PC-3 (cell line): ENCODE results near the gene FH. TPM values are rescaled to one million over a fixed set of nuclear protein-coding genes. Genes with fewer than 3 reads are reported as not detected.

Source experiments
- ATAC-seq: fragments of 200-7000 bp; cut with Tn5 transposase; 2 replicates; pipeline ENCODE4 v1.9.1; 2020; ENCODE audit warnings: mild to moderate bottlenecking, moderate library complexity
- BruUV-seq: library from RNA; stranded (reverse); fragments of 400-500 nt; replicated peaks from 2 replicates; lab custom pipeline; 2021; lab: Mats Ljungman, UMichigan
- CTCF ChIA-PET: fragments of 300-600 bp; sonication (Branson Sonifier 250); formaldehyde crosslinking; loops from one replicate; lab custom pipeline; 2022; ENCODE audit warnings: antibody characterized with exemption; lab: Charles Lee
- POLR2A ChIA-PET: fragments of 300-600 bp; sonication (Branson Sonifier 250); formaldehyde crosslinking; loops from one replicate; lab custom pipeline; 2022; ENCODE audit warnings: antibody characterized with exemption; ENCODE audit not compliant: unreplicated experiment; lab: Charles Lee
- DNase-seq: peaks from one replicate; pipeline ENCODE4 v3.0.0-alpha.2; 2015
- H2AFZ ChIP-seq: fragments of 300-600 bp; sonication (generic); 2 replicates; pipeline ENCODE4 v1.6.0; 2016; ENCODE audit warnings: antibody characterized with exemption, low read length
- H3F3A ChIP-seq: fragments of 300-600 bp; sonication (generic); one replicate; pipeline ENCODE4 v1.6.0; 2017; ENCODE audit warnings: antibody characterized with exemption, low read length, control low read depth, mild to moderate bottlenecking; ENCODE audit not compliant: unreplicated experiment
- H3K27ac ChIP-seq: fragments of 300-600 bp; sonication (generic); 2 replicates; pipeline ENCODE4 v1.5.1; 2016; ENCODE audit warnings: mild to moderate bottlenecking, low read length
- H3K27me3 ChIP-seq: fragments of 300-600 bp; sonication (generic); 2 replicates; pipeline ENCODE4 v1.6.1; 2016; ENCODE audit warnings: low read length, mixed read lengths
- H3K36me3 ChIP-seq: fragments of 300-600 bp; sonication (generic); 2 replicates; pipeline ENCODE4 v1.6.1; 2016; ENCODE audit warnings: low read depth, mixed run types, low read length, mixed read lengths
- H3K4me1 ChIP-seq: fragments of 300-600 bp; sonication (generic); 2 replicates; pipeline ENCODE4 v1.5.1; 2016; ENCODE audit warnings: low read length; ENCODE audit not compliant: insufficient read depth
- H3K4me2 ChIP-seq: fragments of 300-600 bp; sonication (generic); 2 replicates; pipeline ENCODE4 v1.6.0; 2016; ENCODE audit warnings: low read length
- H3K4me3 ChIP-seq: fragments of 300-600 bp; sonication (generic); 2 replicates; pipeline ENCODE4 v1.5.1; 2016; ENCODE audit warnings: mild to moderate bottlenecking, low read length, mixed read lengths
- H3K79me2 ChIP-seq: fragments of 300-600 bp; sonication (generic); 2 replicates; pipeline ENCODE4 v1.6.1; 2017; ENCODE audit warnings: low read length, mixed read lengths
- H3K9ac ChIP-seq: fragments of 300-600 bp; sonication (generic); 2 replicates; pipeline ENCODE4 v1.6.0; 2016; ENCODE audit warnings: mild to moderate bottlenecking, low read length
- H3K9me2 ChIP-seq: fragments of 300-600 bp; sonication (generic); replicated peaks from 2 replicates; pipeline ENCODE4 v1.6.1; 2016; ENCODE audit warnings: mixed run types, low read length, mixed read lengths
- H3K9me3 ChIP-seq: fragments of 300-600 bp; sonication (generic); 2 replicates; pipeline ENCODE4 v1.6.1; 2016; ENCODE audit warnings: low read length, mixed read lengths
- H4K20me1 ChIP-seq: fragments of 300-600 bp; sonication (generic); 2 replicates; pipeline ENCODE4 v1.6.1; 2016; ENCODE audit warnings: low read length, mixed read lengths
- EZH2 ChIP-seq: fragments of 300-600 bp; sonication (generic); IDR thresholded peaks from one replicate; pipeline ENCODE4 v1.6.1; 2017; ENCODE audit warnings: antibody characterized with exemption, mild to moderate bottlenecking, low read length; ENCODE audit not compliant: unreplicated experiment
- EZH2phosphoT487 ChIP-seq: fragments of 300-600 bp; sonication (generic); IDR thresholded peaks from 2 replicates; pipeline ENCODE4 v1.6.1; 2018; ENCODE audit warnings: mild to moderate bottlenecking, antibody characterized with exemption, low read length, borderline replicate concordance
- intact Hi-C: fragments of 100-400 bp; cut with micrococcal nuclease; formaldehyde crosslinking; loops from 2 replicates; pipeline ENCODE4 v1.9.0; 2023
- total RNA-seq: library from RNA; depleted of rRNA; stranded (reverse); fragments of >200 nt; gene quantifications from 2 replicates; pipeline ENCODE4 v1.2.3, GENCODE V29; 2014
- TF ChIP-seq, protein P1 (sequence below): fragments of 300-600 bp; sonication (generic); conservative IDR thresholded peaks from 2 replicates; pipeline ENCODE4 v1.5.1; 2017; ENCODE audit warnings: antibody characterized with exemption, low read depth, mild to moderate bottlenecking, low read length

Gene FH
- total RNA-seq, 1 experiment from 2014 or later, result 201 TPM

DNA sequence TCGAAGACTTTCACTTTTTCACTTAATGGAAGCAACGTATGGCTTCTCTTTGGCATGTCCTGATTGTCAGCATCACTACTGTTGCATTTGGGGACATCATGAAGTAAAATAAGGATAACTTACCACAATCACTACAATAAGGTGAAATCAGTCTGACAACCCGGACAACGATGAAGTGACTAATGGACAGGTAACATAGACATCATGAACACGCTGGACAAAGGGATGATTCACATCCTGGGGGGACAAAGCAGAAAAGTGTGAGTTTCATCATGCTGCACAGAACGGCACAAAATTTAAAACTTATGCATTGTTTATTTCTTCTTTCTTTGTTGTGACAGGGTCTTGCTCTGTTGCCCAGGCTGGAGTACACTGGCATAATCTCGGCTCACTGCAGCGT lies 53.9 kb downstream of the FH start:
- H3K9me2 ChIP-seq, result no peaks in the 10 kb centered on the region
- CTCF ChIA-PET, result no interaction called here
- POLR2A ChIA-PET, result no interaction called here
- no TSS peak for BruUV-seq
- H3K79me2 ChIP-seq, result no peaks in the 10 kb centered on the region
- no peaks in the 10 kb centered on the region for H4K20me1 ChIP-seq
- TF ChIP-seq EZH2phosphoT487 (no peak), EZH2 (no peak)
- TF ChIP-seq, protein P1, sequence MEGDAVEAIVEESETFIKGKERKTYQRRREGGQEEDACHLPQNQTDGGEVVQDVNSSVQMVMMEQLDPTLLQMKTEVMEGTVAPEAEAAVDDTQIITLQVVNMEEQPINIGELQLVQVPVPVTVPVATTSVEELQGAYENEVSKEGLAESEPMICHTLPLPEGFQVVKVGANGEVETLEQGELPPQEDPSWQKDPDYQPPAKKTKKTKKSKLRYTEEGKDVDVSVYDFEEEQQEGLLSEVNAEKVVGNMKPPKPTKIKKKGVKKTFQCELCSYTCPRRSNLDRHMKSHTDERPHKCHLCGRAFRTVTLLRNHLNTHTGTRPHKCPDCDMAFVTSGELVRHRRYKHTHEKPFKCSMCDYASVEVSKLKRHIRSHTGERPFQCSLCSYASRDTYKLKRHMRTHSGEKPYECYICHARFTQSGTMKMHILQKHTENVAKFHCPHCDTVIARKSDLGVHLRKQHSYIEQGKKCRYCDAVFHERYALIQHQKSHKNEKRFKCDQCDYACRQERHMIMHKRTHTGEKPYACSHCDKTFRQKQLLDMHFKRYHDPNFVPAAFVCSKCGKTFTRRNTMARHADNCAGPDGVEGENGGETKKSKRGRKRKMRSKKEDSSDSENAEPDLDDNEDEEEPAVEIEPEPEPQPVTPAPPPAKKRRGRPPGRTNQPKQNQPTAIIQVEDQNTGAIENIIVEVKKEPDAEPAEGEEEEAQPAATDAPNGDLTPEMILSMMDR, result no peak
- H2AFZ ChIP-seq, result peak overlapping the region; percentile 16
- H3K27me3 ChIP-seq, result no peaks in the 10 kb centered on the region
- H3K27ac ChIP-seq, result peak overlapping the region; percentile 23
- ATAC-seq, result peak; percentile 90
- H3K36me3 ChIP-seq, result no peaks in the 10 kb centered on the region
- DNase-seq, result peak; percentile 91
- H3K4me2 ChIP-seq, result 0 out of 2 replicates have a peak overlapping the region, but pooled peaks have one; percentile 1
- H3K9ac ChIP-seq, result no peak overlapping the region
- H3K9me3 ChIP-seq, result no peaks in the 10 kb centered on the region
- H3F3A ChIP-seq, result no peaks in the 10 kb centered on the region
- H3K4me3 ChIP-seq, result no peak overlapping the region
- peaks cover 10% of the 10 kb centered on the region for H3K4me1 ChIP-seq
- intact Hi-C loops, result no loop called here

GRCh38 chr1:241464985-241465384 lies 54.6 kb downstream of the FH start:
- POLR2A ChIA-PET, result no interaction called here
- no peaks in the 10 kb centered on the region for H4K20me1 ChIP-seq
- no peak overlapping the region for H3K9ac ChIP-seq
- no peak for DNase-seq
- H3K4me3 ChIP-seq, result no peak overlapping the region
- no peak overlapping the region for H3K27ac ChIP-seq
- H3F3A ChIP-seq, result no peaks in the 10 kb centered on the region
- no peak for ATAC-seq
- no peaks in the 10 kb centered on the region for H3K9me2 ChIP-seq
- no TSS peak for BruUV-seq
- no peaks in the 10 kb centered on the region for H3K27me3 ChIP-seq
- no peaks in the 10 kb centered on the region for H3K79me2 ChIP-seq
- TF ChIP-seq, protein P1, result peak; percentile 39; the same call in 1 of the 2 replicates
- no peak for TF ChIP-seq EZH2
- peaks cover 10% of the 10 kb centered on the region for H3K4me1 ChIP-seq
- H3K36me3 ChIP-seq, result no peaks in the 10 kb centered on the region
- CTCF ChIA-PET, result no interaction called here
- H3K9me3 ChIP-seq, result no peaks in the 10 kb centered on the region
- H3K4me2 ChIP-seq, result no peak overlapping the region
- intact Hi-C loops, result no loop called here
- H2AFZ ChIP-seq, result no peak overlapping the region

GRCh38 chr1:241462391-241462790 lies 57.2 kb downstream of the FH start:
- no peak overlapping the region for H3K4me2 ChIP-seq
- intact Hi-C loops, result no loop called here
- H3K4me3 ChIP-seq, result no peak overlapping the region
- no peak overlapping the region for H2AFZ ChIP-seq
- H3K79me2 ChIP-seq, result no peaks in the 10 kb centered on the region
- H3K9ac ChIP-seq, result no peak overlapping the region
- DNase-seq, result no peak
- BruUV-seq, result no TSS peak
- no peaks in the 10 kb centered on the region for H3F3A ChIP-seq
- ChIA-PET CTCF (no interaction called here), POLR2A (no interaction called here)
- H3K4me1 ChIP-seq, result peaks cover 15% of the 10 kb centered on the region
- no peaks in the 10 kb centered on the region for H3K36me3 ChIP-seq
- H4K20me1 ChIP-seq, result no peaks in the 10 kb centered on the region
- no peaks in the 10 kb centered on the region for H3K9me2 ChIP-seq
- H3K27ac ChIP-seq, result no peak overlapping the region
- no peaks in the 10 kb centered on the region for H3K27me3 ChIP-seq
- no peaks in the 10 kb centered on the region for H3K9me3 ChIP-seq
- ATAC-seq, result no peak
- no peak for TF ChIP-seq EZH2
- TF ChIP-seq EZH2phosphoT487, result no peak
- TF ChIP-seq, protein P1, result no peak
